HG02852 (cell line): ENCODE measurements around the gene C11orf24.
"Not testable (repeated sequence)": the region's sequence is repeated elsewhere in the genome, so short reads cannot be mapped to it uniquely, and the experiment has no call there.

ENCODE experiments used
- ATAC-seq: cut with Tn5 transposase; IDR thresholded peaks from one replicate; pipeline ENCODE4 v1.9.1; 2021; ENCODE audit warnings: mild to moderate bottlenecking, moderate library complexity; ENCODE audit not compliant: unreplicated experiment

The C11orf24 gene

GRCh38 chr11:68299517-68299879 is 27.7 kb upstream of the C11orf24 start:
- not testable (repeated sequence) for ATAC-seq

GRCh38 chr11:68298659-68299516 is 27.1 kb upstream of the C11orf24 start:
- ATAC-seq: no peak

- no peak for ATAC-seq
These were observed 26.3 kb upstream of the C11orf24 start for GRCh38 chr11:68297812-68298658.

GRCh38 chr11:68297494-68297811 is 25.7 kb upstream of the C11orf24 start:
- ATAC-seq: no peak

GRCh38 chr11:68297052-68297378 is 25.2 kb upstream of the C11orf24 start:
- no peak for ATAC-seq

- ATAC-seq: no peak
These were observed 24.7 kb upstream of the C11orf24 start for GRCh38 chr11:68296344-68297051.

GRCh38 chr11:68295940-68296339 is 24.2 kb upstream of the C11orf24 start:
- no peak for ATAC-seq

- ATAC-seq: no peak
These were observed 23.5 kb upstream of the C11orf24 start for GRCh38 chr11:68295271-68295670.

GRCh38 chr11:68293708-68294107 is 21.9 kb upstream of the C11orf24 start:
- ATAC-seq: no peak

GRCh38 chr11:68289456-68289855 is 17.7 kb upstream of the C11orf24 start:
- no peak for ATAC-seq

GRCh38 chr11:68287419-68287818 is 15.6 kb upstream of the C11orf24 start:
- no peak for ATAC-seq

- not testable (repeated sequence) for ATAC-seq
These were observed 12.8 kb upstream of the C11orf24 start for GRCh38 chr11:68284588-68284987.

GRCh38 chr11:68282861-68283230 is 11.1 kb upstream of the C11orf24 start:
- ATAC-seq: no peak

- no peak for ATAC-seq
These were observed 10.5 kb upstream of the C11orf24 start for GRCh38 chr11:68282141-68282860.

- no peak for ATAC-seq
These were observed 7.9 kb upstream of the C11orf24 start for GRCh38 chr11:68279676-68280075.

GRCh38 chr11:68276861-68277260 is 5.1 kb upstream of the C11orf24 start:
- no peak for ATAC-seq

- no peak for ATAC-seq
These were observed 4.1 kb upstream of the C11orf24 start for GRCh38 chr11:68275721-68276507.

GRCh38 chr11:68274306-68274705 is 2.5 kb upstream of the C11orf24 start:
- no peak for ATAC-seq

- ATAC-seq: no peak
These were observed 1.4 kb upstream of the C11orf24 start for GRCh38 chr11:68273026-68273738.
